Activated T-helper 1 cell treated with anti-CD3 and anti-CD28 coated beads, Interleukin-12 subunit alpha, Interleukin-12 subunit beta, Interleukin-2, Interleukin-4 antibody, amounts not matched to agents 30 ng/mL and 10 ng/mL and 1 ng/mL, durations not matched to agents 14 hours and 24 hours and 36 hours (primary cell): ENCODE data around the gene SLC28A1. TPM values are rescaled to one million over a fixed set of nuclear protein-coding genes. Genes with fewer than 3 reads are reported as not detected.
"Not testable (repeated sequence)": the region's sequence is repeated elsewhere in the genome, so short reads cannot be mapped to it uniquely, and the experiment has no call there.

ENCODE experiments used
- DNase-seq: peaks from one replicate; pipeline ENCODE4 v3.0.0; 2021; ENCODE audit warnings: low spot score
- H3K27ac Mint-ChIP-seq: one replicate; pipeline ENCODE4 v1.8.0; 2021; ENCODE audit warnings: mild to moderate bottlenecking, mixed read lengths
- H3K27me3 Mint-ChIP-seq: one replicate; pipeline ENCODE4 v1.8.0; 2022; ENCODE audit warnings: mild to moderate bottlenecking, moderate library complexity, mixed read lengths; ENCODE audit not compliant: insufficient read depth
- H3K36me3 Mint-ChIP-seq: one replicate; pipeline ENCODE4 v1.8.0; 2021; ENCODE audit warnings: low read depth, mixed read lengths
- H3K4me1 Mint-ChIP-seq: one replicate; pipeline ENCODE4 v1.8.0; 2021; ENCODE audit warnings: low read depth, mixed read lengths
- H3K4me3 Mint-ChIP-seq: one replicate; pipeline ENCODE4 v1.8.0; 2021; ENCODE audit warnings: mild to moderate bottlenecking, moderate library complexity, mixed read lengths
- H3K9me3 Mint-ChIP-seq: one replicate; pipeline ENCODE4 v1.8.0; 2021; ENCODE audit warnings: mixed read lengths
- intact Hi-C: fragments of 100-400 bp; cut with micrococcal nuclease; formaldehyde crosslinking; loops from one replicate; pipeline ENCODE4 v1.15.1; 2024
- total RNA-seq: library from RNA; stranded (reverse); gene quantifications from 2 replicates; pipeline ENCODE4 v1.2.3, GENCODE V29; 2022

The SLC28A1 gene
- total RNA-seq = not detected in 2 replicates

GRCh38 chr15:84883916-84884781 is at the start of gene SLC28A1:
TSS of gene SLC28A1 (plus strand) at chr15:84884662. CDS start at chr15:84887761, 3,099 bp downstream.
- Mint-ChIP-seq H3K4me3 (no peak within 1 kb of the TSS), H3K4me1 (no peaks in the 10 kb centered on the region), H3K27me3 (no peaks in the 10 kb centered on the region), H3K9me3 (no peaks in the 10 kb centered on the region), H3K27ac (no peak within 1 kb of the TSS), H3K36me3 (no peaks in the 10 kb centered on the region)
- intact Hi-C loops = no loop called here
- no peak for DNase-seq

- Mint-ChIP-seq H3K4me3 (no peak overlapping the region), H3K27me3 (peaks cover 9% of the 10 kb centered on the region), H3K4me1 (no peaks in the 10 kb centered on the region), H3K9me3 (no peaks in the 10 kb centered on the region), H3K36me3 (no peaks in the 10 kb centered on the region), H3K27ac (no peak overlapping the region)
- DNase-seq = no peak
- intact Hi-C loops = no loop called here
Observed at GRCh38 chr15:84834969-84835368, 49.5 kb upstream of the SLC28A1 start.

GRCh38 chr15:84835661-84836337 is 48.7 kb upstream of the SLC28A1 start:
- H3K9me3 Mint-ChIP-seq = no peaks in the 10 kb centered on the region
- DNase-seq = no peak
- intact Hi-C loops = no loop called here
- no peak overlapping the region for H3K27ac Mint-ChIP-seq
- H3K27me3 Mint-ChIP-seq = peaks cover 9% of the 10 kb centered on the region
- no peaks in the 10 kb centered on the region for H3K36me3 Mint-ChIP-seq
- no peaks in the 10 kb centered on the region for H3K4me1 Mint-ChIP-seq
- no peak overlapping the region for H3K4me3 Mint-ChIP-seq

- H3K4me1 Mint-ChIP-seq = no peaks in the 10 kb centered on the region
- H3K36me3 Mint-ChIP-seq = no peaks in the 10 kb centered on the region
- intact Hi-C loops = no loop called here
- H3K4me3 Mint-ChIP-seq = no peak overlapping the region
- peaks cover 2% of the 10 kb centered on the region for H3K27me3 Mint-ChIP-seq
- no peak for DNase-seq
- H3K9me3 Mint-ChIP-seq = no peaks in the 10 kb centered on the region
- no peak overlapping the region for H3K27ac Mint-ChIP-seq
Observed at GRCh38 chr15:84836844-84837243, 47.6 kb upstream of the SLC28A1 start.

GRCh38 chr15:84839714-84840113 is 44.7 kb upstream of the SLC28A1 start:
- Mint-ChIP-seq H3K4me1 (no peaks in the 10 kb centered on the region), H3K4me3 (no peak overlapping the region), H3K27ac (no peak overlapping the region), H3K36me3 (no peaks in the 10 kb centered on the region), H3K27me3 (peaks cover 2% of the 10 kb centered on the region), H3K9me3 (no peaks in the 10 kb centered on the region)
- DNase-seq = no peak
- intact Hi-C loops = no loop called here

GRCh38 chr15:84840255-84840654 is 44.2 kb upstream of the SLC28A1 start:
- Mint-ChIP-seq H3K36me3 (no peaks in the 10 kb centered on the region), H3K27ac (no peak overlapping the region)
- intact Hi-C loops = no loop called here

GRCh38 chr15:84840741-84841429 is 43.6 kb upstream of the SLC28A1 start:
- H3K9me3 Mint-ChIP-seq = no peaks in the 10 kb centered on the region
- peaks cover 2% of the 10 kb centered on the region for H3K27me3 Mint-ChIP-seq
- H3K27ac Mint-ChIP-seq = no peak overlapping the region
- H3K4me3 Mint-ChIP-seq = no peak overlapping the region
- DNase-seq = no peak
- no peaks in the 10 kb centered on the region for H3K4me1 Mint-ChIP-seq
- intact Hi-C loops = no loop called here
- H3K36me3 Mint-ChIP-seq = no peaks in the 10 kb centered on the region

More at GRCh38 chr15:84840255-84840654, 44.2 kb upstream of the SLC28A1 start:
- no peaks in the 10 kb centered on the region for H3K4me1 Mint-ChIP-seq
- no peak overlapping the region for H3K4me3 Mint-ChIP-seq
- H3K9me3 Mint-ChIP-seq = no peaks in the 10 kb centered on the region
- H3K27me3 Mint-ChIP-seq = peaks cover 2% of the 10 kb centered on the region
- no peak for DNase-seq

GRCh38 chr15:84842781-84843180 is 41.7 kb upstream of the SLC28A1 start:
- DNase-seq = no peak
- H3K36me3 Mint-ChIP-seq = no peaks in the 10 kb centered on the region
- H3K4me1 Mint-ChIP-seq = no peaks in the 10 kb centered on the region
- no peak overlapping the region for H3K4me3 Mint-ChIP-seq
- no peaks in the 10 kb centered on the region for H3K27me3 Mint-ChIP-seq
- H3K27ac Mint-ChIP-seq = no peak overlapping the region
- intact Hi-C loops = no loop called here
- H3K9me3 Mint-ChIP-seq = peaks cover 10% of the 10 kb centered on the region

- Mint-ChIP-seq H3K27me3 (no peaks in the 10 kb centered on the region), H3K9me3 (peaks cover 10% of the 10 kb centered on the region), H3K36me3 (no peaks in the 10 kb centered on the region)
Observed at GRCh38 chr15:84844964-84845363, 39.5 kb upstream of the SLC28A1 start.

GRCh38 chr15:84845631-84846030 is 38.8 kb upstream of the SLC28A1 start:
- not testable (repeated sequence) for DNase-seq, H3K9me3 Mint-ChIP-seq, H3K27me3 Mint-ChIP-seq, H3K27ac Mint-ChIP-seq, H3K4me3 Mint-ChIP-seq, H3K36me3 Mint-ChIP-seq, H3K4me1 Mint-ChIP-seq
- intact Hi-C loops = loop anchor here (1.0 kb wide), 1 partner anchor 83 kb away; no protein-coding TSS in a partner anchor

More at GRCh38 chr15:84844964-84845363, 39.5 kb upstream of the SLC28A1 start:
- no peaks in the 10 kb centered on the region for H3K4me1 Mint-ChIP-seq
- no peak overlapping the region for H3K4me3 Mint-ChIP-seq
- DNase-seq = no peak
- H3K27ac Mint-ChIP-seq = no peak overlapping the region
- intact Hi-C loops = loop anchor here (1.0 kb wide), 1 partner anchor 83 kb away; no protein-coding TSS in a partner anchor

GRCh38 chr15:84846269-84846668 is 38.2 kb upstream of the SLC28A1 start:
- H3K4me1 Mint-ChIP-seq = no peaks in the 10 kb centered on the region
- H3K36me3 Mint-ChIP-seq = no peaks in the 10 kb centered on the region
- DNase-seq = no peak
- no peaks in the 10 kb centered on the region for H3K27me3 Mint-ChIP-seq
- no peak overlapping the region for H3K4me3 Mint-ChIP-seq
- peaks cover 10% of the 10 kb centered on the region for H3K9me3 Mint-ChIP-seq
- no peak overlapping the region for H3K27ac Mint-ChIP-seq
- intact Hi-C loops = no loop called here

GRCh38 chr15:84847382-84847781 is 37.1 kb upstream of the SLC28A1 start:
- Mint-ChIP-seq H3K4me1 (no peaks in the 10 kb centered on the region), H3K27ac (no peak overlapping the region), H3K27me3 (no peaks in the 10 kb centered on the region), H3K36me3 (no peaks in the 10 kb centered on the region), H3K9me3 (peaks cover 10% of the 10 kb centered on the region), H3K4me3 (no peak overlapping the region)
- intact Hi-C loops = no loop called here
- DNase-seq = no peak

- Mint-ChIP-seq H3K27ac (no peak overlapping the region), H3K27me3 (peaks cover 2% of the 10 kb centered on the region), H3K9me3 (peaks cover 2% of the 10 kb centered on the region), H3K4me3 (no peak overlapping the region), H3K4me1 (no peaks in the 10 kb centered on the region), H3K36me3 (no peaks in the 10 kb centered on the region)
- no peak for DNase-seq
- intact Hi-C loops = no loop called here
Observed at GRCh38 chr15:84852212-84852611, 32.2 kb upstream of the SLC28A1 start.
